NCI-H2227 (cell line): ENCODE results near the gene SH3TC1.

Experiments
- DNase-seq: peaks from one replicate; lab custom pipeline; 2025; ENCODE audit not compliant: unreplicated experiment; lab: John Stamatoyannopoulos, UW

The SH3TC1 gene

DNA sequence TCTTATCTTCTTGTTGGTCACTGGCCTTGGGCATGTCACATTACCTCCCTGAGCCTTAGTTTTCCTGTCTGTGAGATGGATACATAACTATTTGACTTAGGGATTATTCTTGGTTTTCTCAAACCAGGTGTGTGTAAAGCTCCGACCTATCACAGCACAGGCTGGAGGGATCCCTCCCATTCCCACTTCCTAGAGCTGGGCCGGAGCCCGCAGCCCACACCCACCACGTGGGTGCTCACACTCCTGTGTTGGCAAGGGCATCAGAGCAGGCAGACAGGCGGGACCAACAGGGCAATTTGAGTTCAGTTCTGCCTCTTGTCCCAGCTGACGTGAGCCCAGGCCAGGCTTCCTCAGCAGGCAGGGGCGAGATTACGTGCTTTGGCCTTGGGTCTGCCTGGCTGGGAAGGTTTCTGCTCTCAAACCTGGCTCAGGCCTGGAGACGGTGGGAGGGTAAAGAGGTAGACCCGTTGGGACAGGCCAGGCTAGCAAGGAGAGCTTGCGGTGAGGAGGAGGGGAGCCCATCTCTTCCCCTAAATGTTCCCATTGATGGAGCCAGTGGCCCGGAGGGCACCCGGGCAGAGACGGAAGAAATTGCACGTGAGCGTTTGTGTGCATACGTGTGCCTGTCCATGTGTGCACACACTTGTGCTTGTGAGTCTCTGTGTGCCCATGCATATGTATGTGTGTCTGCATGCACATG, 734 bp upstream of the SH3TC1 start:
- DNase-seq, result no peak

DNA sequence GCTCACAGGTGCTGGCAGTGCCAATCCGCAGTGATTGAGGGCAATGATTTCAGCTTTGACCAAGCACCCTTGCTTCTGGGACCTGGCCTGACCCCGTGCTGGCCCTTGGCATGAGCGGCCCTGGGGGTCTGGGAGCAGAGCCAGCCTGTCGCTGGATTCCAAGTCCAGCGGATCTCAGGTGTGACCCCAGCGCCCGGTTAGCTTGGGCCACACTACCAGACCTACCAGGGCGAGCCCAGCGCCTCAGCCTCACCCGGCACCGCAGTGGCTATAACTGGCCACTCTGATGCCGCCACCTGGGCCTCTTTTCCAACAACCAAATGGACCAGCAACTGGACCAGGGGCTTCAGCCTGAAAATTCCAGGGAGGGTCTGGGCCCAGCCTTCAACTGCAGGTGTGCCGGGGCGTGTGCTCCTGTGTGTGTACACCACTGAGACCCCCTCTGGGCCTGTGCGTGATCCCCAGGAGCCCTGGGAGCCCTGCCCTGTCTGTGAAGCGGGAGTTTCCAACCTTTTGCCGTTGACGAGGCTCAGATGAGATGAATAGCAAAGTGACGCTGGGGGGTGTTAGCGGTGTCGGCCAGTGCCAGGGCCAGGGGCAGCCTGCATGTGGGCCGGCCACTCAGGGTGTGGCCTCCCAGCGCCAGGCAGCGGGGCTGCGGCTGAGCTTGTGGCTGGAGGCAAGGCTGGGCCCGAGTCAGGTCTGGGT, 658 bp downstream of the SH3TC1 start:
- no peak for DNase-seq

DNA sequence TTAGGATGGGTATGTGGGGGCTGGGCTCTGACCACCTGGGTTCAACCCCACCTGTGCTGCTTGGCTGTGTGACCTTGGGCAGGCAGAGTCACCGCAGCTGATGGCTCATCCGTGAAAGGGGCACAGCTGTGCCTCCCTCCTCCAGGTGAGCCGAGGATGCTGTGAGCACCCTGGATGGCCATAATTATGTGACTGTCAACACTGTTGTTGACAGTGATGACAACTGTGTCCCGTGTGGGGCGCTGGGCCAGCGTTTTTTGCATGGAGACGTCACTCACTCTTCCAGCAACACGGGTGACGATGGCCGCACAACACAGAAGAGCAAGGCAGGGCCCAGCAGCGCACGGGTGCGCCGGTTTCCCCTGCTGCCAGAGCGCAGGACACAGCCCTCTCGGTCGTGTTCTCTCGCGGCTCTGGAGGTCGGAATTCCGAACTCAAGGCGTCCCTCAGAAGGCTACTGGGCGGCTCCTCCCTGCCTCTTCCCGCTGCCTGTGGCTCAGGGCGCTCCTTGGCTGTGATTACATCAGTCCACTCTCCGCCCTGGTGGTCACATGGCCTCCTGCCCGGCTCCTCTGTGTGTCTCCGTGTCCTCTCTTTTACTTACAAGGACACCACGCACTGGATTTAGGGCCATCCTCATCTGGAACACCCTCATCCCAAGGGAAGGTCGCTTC, 1.3 kb downstream of the SH3TC1 start:
- DNase-seq, result no peak

- DNase-seq, result no peak
Observed at GRCh38 chr4:8201321-8201781, 2.3 kb downstream of the SH3TC1 start.

- DNase-seq, result no peak
Observed at GRCh38 chr4:8202108-8203051, 3.3 kb downstream of the SH3TC1 start.

DNA sequence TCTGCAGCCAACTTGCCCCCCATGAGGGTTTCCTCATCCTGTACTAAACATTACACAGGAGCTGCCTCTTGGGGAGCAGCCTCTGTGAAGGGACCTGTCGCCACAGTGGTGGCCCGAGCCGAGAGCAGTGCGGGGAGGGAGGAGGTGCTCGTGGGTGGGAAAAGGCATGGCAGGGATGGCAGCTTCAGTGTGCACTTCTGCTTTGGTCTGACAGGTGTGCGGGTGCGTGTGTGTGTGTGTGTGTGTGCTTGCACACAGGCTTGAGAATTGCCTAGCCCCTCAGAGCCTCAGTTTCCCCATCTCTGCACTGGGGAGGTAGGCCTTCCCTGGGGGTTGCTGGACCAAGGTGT, 3.9 kb downstream of the SH3TC1 start:
- DNase-seq, result no peak

DNA sequence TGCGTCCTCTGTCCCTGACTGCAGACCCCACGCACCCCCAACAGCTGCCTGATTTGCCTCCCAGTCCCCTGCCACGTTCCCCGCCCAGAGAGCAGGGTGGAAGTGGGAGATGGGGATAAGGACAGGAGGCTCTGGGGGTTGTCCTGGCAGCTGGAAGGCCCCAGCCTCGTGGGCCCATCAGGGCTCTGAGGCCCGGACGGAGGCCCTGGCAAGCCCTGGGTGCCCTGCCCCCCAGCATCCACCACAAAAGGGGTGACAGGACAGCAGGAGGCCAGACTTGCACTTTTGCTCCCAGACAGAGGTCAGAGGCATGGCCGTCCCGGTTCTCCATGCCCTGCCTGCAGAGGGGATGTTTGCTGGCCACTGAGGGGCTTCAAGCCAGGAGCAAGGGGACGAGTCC, 4.7 kb downstream of the SH3TC1 start:
- no peak for DNase-seq

DNA sequence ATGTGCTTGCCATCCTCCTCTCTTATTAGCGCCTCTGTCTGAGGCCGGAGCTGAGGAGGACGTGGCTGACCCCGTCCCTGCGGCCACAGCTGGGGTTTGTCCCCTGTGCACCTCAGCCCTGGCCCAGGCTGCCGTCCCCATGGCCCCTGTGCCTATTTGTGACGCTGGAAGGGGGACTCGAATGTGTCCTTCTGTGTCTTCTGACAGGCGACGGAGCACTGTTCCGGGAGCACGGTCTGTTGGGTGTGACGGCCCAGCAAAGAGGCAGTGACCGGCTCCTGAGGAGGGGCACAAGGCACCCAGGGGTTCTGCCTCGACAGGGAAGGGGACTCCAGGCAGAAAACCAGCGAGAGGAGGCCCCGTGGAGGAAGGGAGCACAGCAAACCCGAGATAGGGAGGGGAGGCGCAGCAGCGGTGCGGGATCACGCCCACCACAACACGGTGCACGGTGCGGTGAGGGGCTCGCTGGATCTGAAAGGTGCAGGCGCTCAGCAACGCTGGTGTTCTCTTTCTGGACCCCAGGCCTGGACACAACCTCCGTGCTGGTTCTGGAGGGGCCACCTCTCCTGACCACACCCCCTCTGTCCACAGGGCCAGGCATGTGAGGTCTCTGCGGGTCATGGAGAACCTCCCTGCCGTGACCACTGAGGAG, 5.6 kb downstream of the SH3TC1 start:
- DNase-seq, result no peak

- no peak for DNase-seq
Observed at GRCh38 chr4:8205241-8205707, 6.2 kb downstream of the SH3TC1 start.

DNA sequence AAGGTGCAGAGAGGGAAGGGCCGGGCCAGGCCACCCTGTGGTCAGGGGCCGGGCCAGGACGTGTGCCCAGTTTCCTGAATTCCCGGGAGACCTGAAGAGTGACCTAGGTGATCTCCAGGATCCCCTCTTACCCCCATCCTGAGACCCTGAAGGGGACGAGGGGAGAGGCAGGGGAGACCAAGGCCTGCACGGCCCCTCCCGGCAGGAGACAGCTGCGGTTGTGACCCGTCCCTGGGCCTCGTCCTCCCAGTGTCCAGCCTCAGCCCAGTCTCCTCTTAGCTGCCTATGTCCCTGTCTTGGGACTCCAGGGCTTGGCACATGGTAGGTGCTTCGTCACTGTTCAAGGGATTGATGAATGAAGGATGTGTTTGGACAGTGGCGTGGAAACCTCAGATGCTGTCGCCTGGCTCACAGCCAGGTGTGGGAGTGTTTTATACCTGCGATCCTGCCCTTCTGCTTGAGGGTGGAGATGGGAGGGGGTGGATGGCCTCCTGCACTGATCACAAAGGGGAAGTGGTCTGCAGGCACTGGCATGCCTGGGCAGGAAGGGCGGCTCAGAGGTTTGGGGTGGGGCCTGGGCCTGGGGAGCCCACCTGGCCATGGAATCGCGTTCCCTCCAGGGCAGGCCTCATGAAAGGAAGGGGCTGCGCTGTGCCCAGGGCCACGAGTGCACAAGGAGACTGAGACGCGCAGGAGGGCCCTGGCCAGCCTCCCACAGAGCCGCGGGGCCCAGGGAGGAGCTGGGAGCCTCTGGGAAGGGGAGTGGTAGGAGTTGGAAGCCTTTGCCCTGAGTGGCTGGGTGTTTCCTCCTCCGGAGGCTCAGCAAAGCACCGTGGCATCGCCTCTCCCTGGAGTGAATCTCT, 6.9 kb downstream of the SH3TC1 start:
- no peak for DNase-seq

- no peak for DNase-seq
Observed at GRCh38 chr4:8207314-8207713, 8.2 kb downstream of the SH3TC1 start.

- no peak for DNase-seq
Observed at GRCh38 chr4:8208565-8208964, 9.5 kb downstream of the SH3TC1 start.

GRCh38 chr4:8209181-8209874, 10.2 kb downstream of the SH3TC1 start:
- DNase-seq, result no peak

- no peak for DNase-seq
Observed at GRCh38 chr4:8210010-8210409, 10.9 kb downstream of the SH3TC1 start.

- DNase-seq, result no peak
Observed at GRCh38 chr4:8210616-8211015, 11.5 kb downstream of the SH3TC1 start.

DNA sequence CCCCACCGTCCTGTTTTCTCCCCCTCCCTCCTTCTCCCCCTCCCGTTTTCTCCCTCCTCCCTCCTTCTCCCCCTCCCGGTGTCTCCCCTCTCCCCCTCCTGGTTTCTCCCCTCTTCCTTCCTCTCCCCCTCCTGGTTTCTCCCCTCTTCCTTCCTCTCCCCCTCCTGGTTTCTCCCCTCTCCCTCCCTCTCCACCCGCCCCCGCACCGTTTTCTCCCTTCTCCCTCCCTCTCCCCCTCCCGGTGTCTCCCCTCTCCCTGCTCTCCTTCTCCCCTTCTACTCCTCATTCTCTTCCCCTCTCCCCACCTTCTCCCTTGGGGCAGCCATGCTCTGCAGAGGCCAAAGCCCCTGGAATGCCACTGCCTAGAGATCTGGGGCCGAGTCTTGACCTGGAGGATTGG, 12.2 kb downstream of the SH3TC1 start:
- DNase-seq, result no peak

DNA sequence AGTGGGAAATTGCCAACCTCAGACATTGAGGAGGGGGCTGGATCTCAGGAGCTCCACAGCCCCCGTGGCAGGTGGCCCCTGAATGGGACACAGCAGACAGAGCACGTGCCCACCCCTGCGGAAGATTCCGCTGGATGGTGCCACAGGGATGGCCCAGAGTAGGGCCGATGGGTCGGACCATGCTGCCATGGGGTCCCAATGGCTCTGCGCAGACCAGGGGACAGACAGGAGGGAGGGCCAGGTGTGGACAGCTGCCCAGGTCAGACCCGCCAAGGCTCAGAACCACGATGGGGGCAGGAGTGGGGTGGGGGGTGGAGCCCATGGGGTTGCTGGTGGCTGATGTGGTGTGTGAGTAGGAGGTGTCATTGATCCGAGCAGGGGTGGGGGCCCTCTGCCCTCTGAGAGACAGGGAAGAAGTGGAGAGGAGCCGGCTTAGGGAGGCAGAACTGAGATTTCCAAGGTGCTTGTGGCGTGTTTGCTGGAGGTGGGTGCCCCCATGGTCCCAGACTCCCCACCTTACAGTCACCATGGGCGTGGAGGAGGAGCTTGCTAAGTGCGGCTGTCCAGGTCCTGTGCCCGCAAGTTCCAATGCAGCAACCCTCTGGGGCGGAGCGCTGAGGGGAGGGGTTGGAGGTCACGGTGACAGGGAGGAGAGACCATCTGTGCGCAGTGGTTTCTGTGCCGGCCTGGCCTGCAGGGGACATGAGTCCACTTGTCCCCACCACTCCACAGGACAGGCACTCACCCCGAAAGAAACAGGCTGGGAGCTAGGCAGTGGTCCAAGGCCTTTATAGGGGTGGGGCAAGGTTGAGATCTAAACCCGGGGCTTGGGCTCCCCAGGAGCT, 12.9 kb downstream of the SH3TC1 start:
- DNase-seq, result no peak

DNA sequence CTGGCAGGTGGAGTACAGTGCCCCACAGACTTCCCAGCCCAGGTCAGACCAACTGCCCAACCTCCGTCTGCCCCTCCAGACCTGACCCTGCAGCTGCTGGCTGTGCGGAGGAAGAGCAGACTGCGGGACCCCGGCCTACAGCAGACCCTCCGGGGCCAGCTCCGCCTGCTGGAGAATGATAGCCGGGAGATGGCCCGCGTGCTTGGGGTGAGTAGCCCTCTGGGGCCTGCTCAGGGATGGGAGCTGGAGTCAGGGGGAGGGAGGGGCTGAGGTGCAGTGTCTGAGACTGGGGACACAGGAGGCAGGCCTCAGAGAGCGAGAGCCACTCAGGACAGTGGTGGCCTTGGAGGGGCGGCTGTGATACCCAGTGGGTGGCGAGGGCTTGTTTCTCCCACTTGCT, 13.5 kb downstream of the SH3TC1 start:
- no peak for DNase-seq
